ENCODE measurements around the gene PRPF19. TPM values are rescaled to one million over a fixed set of nuclear protein-coding genes. Genes with fewer than 3 reads are reported as not detected.

PRPF19 gene
- total and polyA plus RNA-seq, 9 of the 15 experiments (the other 6 are each of a cell fraction or from before 2014, with no cell fraction given) = 9.4 to 212 (median 73.2) TPM

DNA sequence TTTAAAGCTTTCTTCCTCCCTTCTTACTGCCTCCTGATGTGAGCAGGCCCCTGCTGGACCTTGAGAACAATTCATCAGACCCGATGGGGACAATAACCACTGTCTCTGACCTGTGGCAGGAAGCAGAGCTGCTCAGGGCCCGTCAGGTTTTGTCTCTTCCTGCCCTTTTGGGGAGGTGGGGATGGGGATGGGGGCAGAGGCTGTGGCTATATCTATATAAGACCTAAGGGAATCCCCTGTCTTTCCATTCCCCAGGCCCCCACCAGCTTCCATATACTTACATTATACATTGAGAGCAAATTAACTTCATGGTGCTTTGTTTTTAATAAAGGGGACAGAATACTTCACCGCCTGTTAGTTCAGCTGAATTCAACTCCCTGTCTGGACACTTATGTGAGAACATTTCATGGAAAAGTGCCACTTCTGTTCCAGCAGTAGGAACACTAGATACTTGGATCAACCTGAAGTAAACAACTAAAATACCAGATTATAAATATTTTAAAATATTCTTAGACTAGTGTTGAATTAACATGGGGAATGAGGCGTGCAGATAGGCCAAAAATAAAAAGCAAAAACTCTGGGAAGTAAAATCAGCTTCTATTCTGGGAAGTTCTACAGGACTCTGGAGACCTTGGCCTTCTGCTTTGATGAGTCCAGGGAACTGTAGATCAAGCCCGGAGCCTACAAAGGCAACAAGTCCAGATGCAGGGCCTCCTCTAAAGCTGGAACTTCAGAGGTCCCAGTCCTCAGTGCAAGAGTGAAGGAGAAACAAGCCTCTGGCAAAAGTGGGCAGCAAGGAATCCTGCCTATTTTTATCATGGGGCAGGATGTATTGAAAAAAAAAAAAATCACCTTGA is 27.9 kb downstream of the PRPF19 start (continued):
- TF ChIP-seq, protein P1, sequence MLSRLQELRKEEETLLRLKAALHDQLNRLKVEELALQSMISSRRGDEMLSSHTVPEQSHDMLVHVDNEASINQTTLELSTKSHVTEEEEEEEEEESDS (CRISPR knock-in tag; IDR thresholded peaks at IDR 0.05) = no peak

DNA sequence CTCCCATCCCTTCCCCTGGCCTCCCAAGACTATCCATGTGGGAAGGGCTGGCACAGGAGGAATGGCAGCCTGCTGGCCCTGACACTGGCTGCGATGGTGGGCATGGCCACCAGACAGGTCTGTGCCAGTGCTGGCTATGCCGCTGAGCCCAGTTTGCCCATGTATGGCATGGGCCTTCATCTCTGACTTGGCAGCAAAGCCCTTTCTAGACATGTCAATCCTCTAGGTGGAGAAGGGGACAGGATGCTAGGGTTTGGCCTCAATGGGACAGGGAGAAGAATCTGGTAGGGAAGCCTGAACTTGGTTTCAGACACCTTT is 30.3 kb downstream of the PRPF19 start:
- ATAC-seq (no peak), DNase-seq (ENCODE audit: extremely low read depth in 1 of 4, low spot score in 3 of 4) (no peak), FAIRE-seq (no peak)
- BruUV-seq (replicated peaks) = no TSS peak
- Histone ChIP-seq H3K27ac (ENCODE audit: extremely low read depth, low read depth, low read length) (no peak overlapping the region), H3K9me3 (replicated peaks; ENCODE audit: control insufficient read depth, insufficient read depth, low read depth, low read length) (no peaks in the 10 kb centered on the region), H3K36me3 (ENCODE audit: control insufficient read depth, insufficient read depth, low read length) (peaks cover 19% of the 10 kb centered on the region; the same call in 2 of the 3 replicates), H3K4me3 (no peak overlapping the region), H3K4me1 (replicated peaks in 1 of 2; ENCODE audit: control insufficient read depth in 2 of 2, insufficient read depth in 2 of 2, low read length in 2 of 2) (peaks cover 6 to 22% of the 10 kb centered on the region in 2 experiments; a peak in 4 of 5 replicates), H3K9ac (ENCODE audit: insufficient read depth in 1 of 2, low read depth in 2 of 2, low read length in 2 of 2) (no peak overlapping the region), H4K20me1 (replicated peaks; ENCODE audit: control insufficient read depth, insufficient read depth, low read length) (no peaks in the 10 kb centered on the region), H3K4me2 (ENCODE audit: insufficient read depth, low read length) (no peak overlapping the region), H3K27me3 (ENCODE audit: control insufficient read depth in 2 of 2, insufficient read depth in 2 of 2, low read length in 2 of 2) (no peaks in the 10 kb centered on the region), H2AFZ (ENCODE audit: low read depth, low read length) (no peak overlapping the region), H3K9me1 (ENCODE audit: control insufficient read depth, insufficient read depth, low read length) (peaks cover 3% of the 10 kb centered on the region), H3K79me2 (ENCODE audit: control insufficient read depth, insufficient read depth, low read length) (no peaks in the 10 kb centered on the region)
- in situ Hi-C loops (cut with MboI) (no loop called here), intact Hi-C loops (cut with micrococcal nuclease) (no loop called here)
- TF ChIP-seq SAP30 (IDR thresholded peaks at IDR 0.05; ENCODE audit: borderline replicate concordance, insufficient read depth, low read depth, low read length, poor library complexity, severe bottlenecking) = no peak
- TF ChIP-seq, protein P2, sequence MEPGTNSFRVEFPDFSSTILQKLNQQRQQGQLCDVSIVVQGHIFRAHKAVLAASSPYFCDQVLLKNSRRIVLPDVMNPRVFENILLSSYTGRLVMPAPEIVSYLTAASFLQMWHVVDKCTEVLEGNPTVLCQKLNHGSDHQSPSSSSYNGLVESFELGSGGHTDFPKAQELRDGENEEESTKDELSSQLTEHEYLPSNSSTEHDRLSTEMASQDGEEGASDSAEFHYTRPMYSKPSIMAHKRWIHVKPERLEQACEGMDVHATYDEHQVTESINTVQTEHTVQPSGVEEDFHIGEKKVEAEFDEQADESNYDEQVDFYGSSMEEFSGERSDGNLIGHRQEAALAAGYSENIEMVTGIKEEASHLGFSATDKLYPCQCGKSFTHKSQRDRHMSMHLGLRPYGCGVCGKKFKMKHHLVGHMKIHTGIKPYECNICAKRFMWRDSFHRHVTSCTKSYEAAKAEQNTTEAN (CRISPR knock-in tag; IDR thresholded peaks at IDR 0.05) = no peak
- POLR2A ChIA-PET = interaction anchor here (0.8 to 1.3 kb wide), 2 partner anchors 11 to 18 kb away, joined by 3 read pairs; no protein-coding TSS in a partner anchor
- CTCF ChIA-PET (ENCODE audit: low intra/inter-chr PET ratio) = interaction anchor here (0.7 kb wide), 1 partner anchor 489 kb away, joined by 3 read pairs; no protein-coding TSS in a partner anchor
- WGBS (ENCODE audit: insufficient coverage, low coverage, missing lambda C conversion rate) = 67% methylated on average over 1 of the region's 2 CpGs
